Measurements from ENCODE around the gene GABPB2.

Gene GABPB2

DNA sequence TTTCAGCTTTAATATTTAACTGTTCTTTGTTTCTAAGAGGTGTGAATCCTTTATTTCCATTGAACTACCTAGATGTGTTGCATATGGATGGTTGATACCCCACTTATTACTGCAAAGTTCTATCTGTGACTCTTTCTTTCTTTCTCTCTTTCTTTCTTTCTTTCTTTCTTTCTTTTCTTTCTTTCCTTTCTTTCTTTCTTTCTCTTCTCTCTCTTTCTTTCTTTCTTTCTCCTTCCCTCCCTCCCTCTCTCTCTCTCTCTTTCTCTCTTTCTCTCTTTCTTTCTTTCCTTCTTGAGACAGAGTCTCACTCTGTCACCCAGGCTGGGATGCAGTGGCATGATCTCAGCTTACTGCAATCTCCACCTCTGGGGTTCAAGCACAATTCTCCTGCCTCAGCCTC, 34.1 kb downstream of the GABPB2 start:
- H3K9me3 ChIP-seq (replicated peaks in 1 of 11): no peaks in the 10 kb centered on the region
- no peak overlapping the region for H3K4me2 ChIP-seq
- H4K20me1 ChIP-seq: no peaks in the 10 kb centered on the region
- H3K27ac ChIP-seq: no peak overlapping the region
- H3K27me3 ChIP-seq: no peaks in the 10 kb centered on the region
- no peak overlapping the region for H3K4me3 ChIP-seq
- peaks cover 0 to 13% (median 0%) of the 10 kb centered on the region in 10 experiments; a peak in 6 of 20 replicates for H3K4me1 ChIP-seq
- H3K36me3 ChIP-seq: peaks cover 0 to 24% (median 15%) of the 10 kb centered on the region in 11 experiments; a peak in 16 of 22 replicates
- no peak for TF ChIP-seq Cebpa-rat (IDR thresholded peaks at IDR 0.05)
- no peak overlapping the region for H3K9ac ChIP-seq

DNA sequence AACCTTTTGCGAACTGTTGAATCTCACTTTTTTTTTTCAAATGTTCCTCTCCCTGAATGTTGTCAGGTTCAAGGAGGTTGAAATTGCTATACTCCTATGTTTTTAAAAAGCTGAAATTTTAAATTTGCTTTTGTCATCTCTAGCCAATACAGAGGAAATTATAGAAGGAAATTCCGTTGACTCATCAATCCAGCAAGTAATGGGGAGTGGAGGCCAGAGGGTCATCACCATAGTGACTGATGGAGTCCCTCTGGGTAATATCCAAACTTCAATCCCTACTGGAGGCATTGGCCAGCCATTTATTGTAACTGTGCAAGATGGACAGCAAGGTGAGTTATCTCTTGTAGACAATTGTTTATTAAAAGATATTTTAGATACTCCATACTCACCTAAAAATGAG, 36.3 kb downstream of the GABPB2 start:
- H3K9me3 ChIP-seq (replicated peaks in 1 of 11): no peaks in the 10 kb centered on the region
- no peak for TF ChIP-seq Cebpa-rat (IDR thresholded peaks at IDR 0.05)
- H4K20me1 ChIP-seq: no peaks in the 10 kb centered on the region
- no peak overlapping the region for H3K9ac ChIP-seq
- peaks cover 0 to 13% (median 0%) of the 10 kb centered on the region in 10 experiments; a peak in 6 of 20 replicates for H3K4me1 ChIP-seq
- H3K27me3 ChIP-seq: no peaks in the 10 kb centered on the region
- no peak overlapping the region for H3K27ac ChIP-seq
- no peak overlapping the region for H3K4me3 ChIP-seq
- H3K4me2 ChIP-seq: peak overlapping the region in 2 of 11 experiments; percentile 7 to 15; a peak in 2 of 22 replicates
- H3K36me3 ChIP-seq: peaks cover 0 to 33% (median 16%) of the 10 kb centered on the region in 11 experiments; a peak in 17 of 22 replicates

DNA sequence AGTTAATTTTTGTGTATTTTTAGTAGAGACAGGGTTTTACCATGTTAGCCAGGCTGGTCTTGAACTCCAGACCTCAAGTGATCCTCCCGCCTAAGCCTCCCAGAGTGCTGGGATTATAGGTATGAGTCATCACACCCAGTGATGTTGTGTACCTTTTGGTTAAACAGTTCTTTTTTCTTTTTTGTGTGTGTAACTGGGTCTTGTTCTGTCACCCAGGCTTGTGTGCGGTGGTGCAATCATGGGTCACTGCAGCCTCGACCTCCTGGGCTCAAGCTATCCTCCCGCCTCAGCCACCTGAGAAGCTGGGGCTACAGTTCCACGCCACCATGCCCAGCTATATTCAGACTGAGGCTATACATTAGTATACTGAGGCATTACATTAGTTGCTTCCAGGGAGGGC, 37.8 kb downstream of the GABPB2 start:
- Histone ChIP-seq H3K27me3 (no peaks in the 10 kb centered on the region), H3K27ac (no peak overlapping the region), H3K9ac (no peak overlapping the region), H3K9me3 (replicated peaks in 1 of 11) (no peaks in the 10 kb centered on the region), H3K4me2 (no peak overlapping the region), H3K36me3 (peaks cover 0 to 33% (median 16%) of the 10 kb centered on the region in 11 experiments; a peak in 17 of 22 replicates), H3K4me1 (peaks cover 0 to 13% (median 0%) of the 10 kb centered on the region in 10 experiments; a peak in 6 of 20 replicates), H3K4me3 (no peak overlapping the region), H4K20me1 (no peaks in the 10 kb centered on the region)
- no peak for TF ChIP-seq Cebpa-rat (IDR thresholded peaks at IDR 0.05)

- Histone ChIP-seq H3K27me3 (no peaks in the 10 kb centered on the region), H3K4me2 (no peak overlapping the region), H3K9ac (no peak overlapping the region), H3K27ac (no peak overlapping the region), H3K9me3 (replicated peaks in 1 of 11) (no peaks in the 10 kb centered on the region), H3K4me1 (no peaks in the 10 kb centered on the region), H3K4me3 (no peak overlapping the region), H4K20me1 (no peaks in the 10 kb centered on the region), H3K36me3 (peaks cover 7 to 36% (median 19%) of the 10 kb centered on the region in 11 experiments; a peak in 20 of 22 replicates)
- no peak for TF ChIP-seq Cebpa-rat (IDR thresholded peaks at IDR 0.05)
Measured at GRCh38 chr1:151113877-151114276, 43.3 kb downstream of the GABPB2 start.

DNA sequence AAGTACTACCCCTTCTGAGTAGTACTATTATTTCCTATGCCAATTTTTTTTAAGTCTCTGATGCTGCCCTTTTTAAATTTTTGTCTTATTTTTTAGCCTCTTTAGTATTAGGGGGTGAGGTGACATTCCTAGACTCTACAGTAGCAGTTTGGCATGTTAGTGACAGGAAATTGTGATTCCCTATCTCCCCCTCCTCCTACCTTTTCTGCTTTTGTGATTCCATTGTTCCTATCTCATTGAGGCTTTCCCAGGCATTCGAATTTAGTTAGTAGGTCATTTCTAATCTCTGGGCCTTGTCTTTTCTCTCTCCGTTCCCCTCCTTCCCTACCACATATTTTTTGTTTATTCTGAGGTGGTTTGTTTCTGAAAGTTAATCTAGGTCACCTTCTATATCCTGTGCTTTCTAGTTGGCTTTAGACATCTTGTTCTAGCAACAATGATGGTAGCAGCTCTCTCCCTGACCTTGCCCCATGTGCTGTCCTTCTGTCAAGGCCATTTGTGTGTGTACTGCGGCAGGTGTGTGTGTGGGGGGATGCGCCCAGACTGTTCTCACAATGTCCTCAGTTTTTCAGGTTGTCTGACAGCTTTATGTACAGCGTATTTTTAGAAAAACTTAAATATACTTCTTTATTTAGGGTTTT, 54.3 kb downstream of the GABPB2 start:
- no peaks in the 10 kb centered on the region for H3K9me3 ChIP-seq (replicated peaks in 1 of 11)

GRCh38 chr1:151128800-151129199, 58.2 kb downstream of the GABPB2 start:
- peaks cover 0 to 31% (median 18%) of the 10 kb centered on the region in 11 experiments; a peak in 12 of 22 replicates for H4K20me1 ChIP-seq
- TF ChIP-seq Cebpa-rat (IDR thresholded peaks at IDR 0.05): no peak
- H3K4me2 ChIP-seq: no peak overlapping the region
- H3K27me3 ChIP-seq: peaks cover 0 to 14% (median 0%) of the 10 kb centered on the region in 11 experiments; a peak in 4 of 22 replicates
- no peak overlapping the region for H3K27ac ChIP-seq
- peaks cover 0 to 12% (median 4%) of the 10 kb centered on the region in 10 experiments; a peak in 4 of 20 replicates for H3K4me1 ChIP-seq
- peaks cover 3 to 32% (median 22%) of the 10 kb centered on the region in 11 experiments; a peak in 19 of 22 replicates for H3K36me3 ChIP-seq
- H3K4me3 ChIP-seq: no peak overlapping the region
- no peaks in the 10 kb centered on the region for H3K9me3 ChIP-seq (replicated peaks in 1 of 11)
- no peak overlapping the region for H3K9ac ChIP-seq

More for the DNA sequence above, 54.3 kb downstream of the GABPB2 start:
- TF ChIP-seq Cebpa-rat (IDR thresholded peaks at IDR 0.05): no peak
- Histone ChIP-seq H3K4me3 (no peak overlapping the region), H3K9ac (no peak overlapping the region), H3K27ac (no peak overlapping the region), H3K27me3 (no peaks in the 10 kb centered on the region), H3K4me2 (no peak overlapping the region), H3K4me1 (no peaks in the 10 kb centered on the region), H3K36me3 (peaks cover 0 to 7% (median 0%) of the 10 kb centered on the region in 11 experiments; a peak in 3 of 22 replicates), H4K20me1 (no peaks in the 10 kb centered on the region; a peak in 1 of 22 replicates)

DNA sequence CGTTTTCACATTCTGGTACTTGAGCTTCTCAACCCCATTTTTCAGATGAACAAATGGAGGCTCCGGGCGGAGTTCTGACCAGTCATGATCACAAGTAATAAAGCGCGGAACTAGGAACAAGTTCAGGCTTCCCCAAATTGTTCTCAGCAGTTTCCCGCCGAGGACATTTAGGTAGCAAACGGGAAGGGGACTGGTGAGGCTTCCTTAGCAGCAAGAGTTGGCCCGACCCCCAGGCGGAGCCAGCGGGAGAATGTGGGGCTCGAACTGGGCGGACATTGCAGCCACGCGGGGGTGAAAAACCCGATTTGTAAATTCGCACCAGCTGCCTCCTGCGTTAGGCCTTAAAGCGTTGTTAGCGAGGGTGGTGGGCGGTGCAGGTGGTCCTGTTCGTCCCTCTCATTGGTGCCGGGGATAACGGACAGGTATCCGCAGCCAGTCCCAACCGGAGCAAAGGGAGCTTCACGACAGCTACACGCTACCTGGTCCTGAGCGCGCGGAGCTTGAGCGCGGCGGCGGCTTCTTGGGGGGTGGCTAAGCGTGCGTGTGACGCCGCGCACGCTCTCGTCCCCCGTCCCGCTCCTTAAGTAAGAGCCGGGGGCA, 60.5 kb downstream of the GABPB2 start:
- Histone ChIP-seq H3K27ac (peak overlapping the region in 1 of 11 experiments; percentile 11; a peak in 2 of 22 replicates), H3K4me2 (peak overlapping the region in 10 of 11 experiments; percentile 35 to 73 (median 47); a peak in 18 of 22 replicates), H3K9me3 (replicated peaks in 1 of 11) (no peaks in the 10 kb centered on the region), H3K36me3 (peaks cover 21 to 55% (median 45%) of the 10 kb centered on the region in 11 experiments; a peak in 21 of 22 replicates), H4K20me1 (peaks cover 0 to 49% (median 27%) of the 10 kb centered on the region in 11 experiments; a peak in 13 of 22 replicates), H3K4me1 (peaks cover 0 to 12% (median 4%) of the 10 kb centered on the region in 10 experiments; a peak in 4 of 20 replicates), H3K4me3 (peak overlapping the region in 3 of 10 experiments; percentile 20 to 37 (median 23); a peak in 1 of 20 replicates), H3K27me3 (peaks cover 0 to 14% (median 0%) of the 10 kb centered on the region in 11 experiments; a peak in 4 of 22 replicates), H3K9ac (peak overlapping the region in 7 of 11 experiments; percentile 5 to 42 (median 33); a peak in 9 of 22 replicates)
- no peak for TF ChIP-seq Cebpa-rat (IDR thresholded peaks at IDR 0.05)

GRCh38 chr1:151131701-151132334, 61.3 kb downstream of the GABPB2 start:
- Histone ChIP-seq H3K4me1 (peaks cover 0 to 12% (median 4%) of the 10 kb centered on the region in 10 experiments; a peak in 4 of 20 replicates), H3K4me3 (no peak overlapping the region), H3K27ac (no peak overlapping the region), H3K27me3 (peaks cover 0 to 14% (median 0%) of the 10 kb centered on the region in 11 experiments; a peak in 4 of 22 replicates), H4K20me1 (peaks cover 0 to 56% (median 27%) of the 10 kb centered on the region in 11 experiments; a peak in 13 of 22 replicates), H3K4me2 (peak overlapping the region in 9 of 11 experiments; percentile 35 to 64 (median 47); a peak in 15 of 22 replicates), H3K9ac (peak overlapping the region in 6 of 11 experiments; percentile 5 to 42 (median 21); a peak in 5 of 22 replicates), H3K9me3 (replicated peaks in 1 of 11) (no peaks in the 10 kb centered on the region), H3K36me3 (peaks cover 28 to 62% (median 53%) of the 10 kb centered on the region in 11 experiments)
- TF ChIP-seq Cebpa-rat (IDR thresholded peaks at IDR 0.05): no peak

Measured in BLaER1 treated with 17β-estradiol and CSF1 and Interleukin-3, amounts not matched to agents 10 nM and 100 nM (cell line).